GM12878 (cell line): Measurements from ENCODE around the gene CEP131. TPM values are rescaled to one million over a fixed set of nuclear protein-coding genes. Genes with fewer than 3 reads are reported as not detected.

Experiments
- ATAC-seq: fragments of 200-7000 bp; cut with Tn5 transposase; 3 replicates; pipeline ENCODE4 v1.9.1; 2020; ENCODE audit warnings: mild to moderate bottlenecking, moderate library complexity
- BruUV-seq: library from RNA; stranded (reverse); fragments of 400-500 nt; replicated peaks from 2 replicates; lab custom pipeline; 2021; lab: Mats Ljungman, UMichigan
- CTCF ChIA-PET: fragments of 300-600 bp; sonication (Branson Sonifier 250); formaldehyde crosslinking; extraction: SDS; loops from one replicate; lab custom pipeline; 2021; ENCODE audit warnings: inconsistent platforms; lab: Yijun Ruan, JAX
- POLR2A ChIA-PET: fragments of 350-600 bp; formaldehyde crosslinking; extraction: SDS; loops from one replicate; lab custom pipeline; 2021; ENCODE audit warnings: inconsistent platforms; lab: Charles Lee
- RAD21 ChIA-PET: fragments of 300-600 bp; sonication (Branson Sonifier 250); formaldehyde crosslinking; loops from one replicate; lab custom pipeline; 2023; ENCODE audit warnings: antibody characterized with exemption; ENCODE audit not compliant: unreplicated experiment; lab: Charles Lee
- SMC1A ChIA-PET: fragments of 300-600 bp; sonication (Branson Sonifier 250); formaldehyde crosslinking; loops from one replicate; lab custom pipeline; 2023; ENCODE audit not compliant: unreplicated experiment, uncharacterized antibody; lab: Charles Lee
- DNase-seq: peaks from one replicate; pipeline ENCODE4 v3.0.0-alpha.2; 2011; ENCODE audit warnings: low read depth, low spot score
- FAIRE-seq: peaks from 3 replicates; lab custom pipeline; 2011; peaks lifted over from hg19 to GRCh38; lab: Jason Lieb, UNC
- H2AFZ ChIP-seq: 2 replicates; pipeline ENCODE4 v1.6.0; 2011; ENCODE audit warnings: low read depth, low read length, control low read depth; ENCODE audit not compliant: control insufficient read depth
- H3K27ac ChIP-seq: 2 replicates; pipeline ENCODE4 v1.5.1; 2011; ENCODE audit warnings: control low read depth; ENCODE audit not compliant: control insufficient read depth, insufficient read depth
- H3K27me3 ChIP-seq, 2 experiments: replicated peaks in 1 of 2; 2 replicates each; pipeline versions ENCODE4 v1.6.0 to v1.6.1; 2011; ENCODE audit warnings: low read length in 1 of 2; ENCODE audit not compliant: control insufficient read depth in 2 of 2, insufficient read depth in 2 of 2
- H3K36me3 ChIP-seq, 2 experiments: 2 replicates each; pipeline ENCODE4 v1.5.1; 2011; ENCODE audit warnings: low read length in 1 of 2; ENCODE audit not compliant: control insufficient read depth in 2 of 2, insufficient read depth in 2 of 2
- H3K4me1 ChIP-seq: 2 replicates; pipeline ENCODE4 v1.6.1; 2011; ENCODE audit warnings: mild to moderate bottlenecking, low read length, moderate library complexity, mixed read lengths; ENCODE audit not compliant: control insufficient read depth, insufficient read depth
- H3K4me2 ChIP-seq: 2 replicates; pipeline ENCODE4 v1.6.0; 2011; ENCODE audit warnings: control low read depth; ENCODE audit not compliant: control insufficient read depth, insufficient read depth
- H3K4me3 ChIP-seq: fragments of 200-600 bp; sonication (generic); 2 replicates; pipeline ENCODE4 v1.5.1; 2016
- H3K79me2 ChIP-seq: 2 replicates; pipeline ENCODE4 v1.6.0; 2011; ENCODE audit warnings: low read length; ENCODE audit not compliant: control insufficient read depth, insufficient read depth
- H3K9ac ChIP-seq: 2 replicates; pipeline ENCODE4 v1.8.0; 2011; ENCODE audit warnings: low read length, control low read depth, mixed read lengths; ENCODE audit not compliant: control insufficient read depth, insufficient read depth
- H3K9me3 ChIP-seq: replicated peaks from 3 replicates; pipeline ENCODE4 v1.5.1; 2011; ENCODE audit warnings: mild to moderate bottlenecking, low read length; ENCODE audit not compliant: control insufficient read depth, insufficient read depth
- H4K20me1 ChIP-seq: 2 replicates; pipeline ENCODE4 v1.6.0; 2011; ENCODE audit not compliant: control insufficient read depth, insufficient read depth
- CBFB ChIP-seq: IDR thresholded peaks from 2 replicates; pipeline ENCODE4 v1.6.1; 2016; ENCODE audit warnings: antibody characterized with exemption, low read depth
- CUX1 ChIP-seq: IDR thresholded peaks from 2 replicates; pipeline ENCODE4 v1.6.1; 2012; ENCODE audit warnings: improper control_type of control experiment, low read depth, low read length; ENCODE audit not compliant: insufficient replicate concordance
- JUND ChIP-seq: IDR thresholded peaks from 2 replicates; pipeline ENCODE4 v1.6.1; 2012; ENCODE audit warnings: low read depth, mild to moderate bottlenecking, low read length, improper control_type of control experiment, moderate library complexity
- MYC ChIP-seq: IDR thresholded peaks from 2 replicates; pipeline ENCODE4 v1.6.1; 2011; ENCODE audit warnings: mild to moderate bottlenecking, low read length, moderate library complexity, inconsistent platforms; ENCODE audit not compliant: insufficient read depth, insufficient replicate concordance, insufficient read length, severe bottlenecking
- NFYA ChIP-seq: IDR thresholded peaks from 2 replicates; pipeline ENCODE4 v1.6.1; 2011; ENCODE audit warnings: low read depth, mild to moderate bottlenecking, low read length, improper control_type of control experiment, borderline replicate concordance
- REST ChIP-seq: IDR thresholded peaks from 2 replicates; pipeline ENCODE4 v1.6.1; 2012; ENCODE audit warnings: mild to moderate bottlenecking, low read depth, low read length
- SRF ChIP-seq, 2 experiments: IDR thresholded peaks; 2 replicates each; pipeline ENCODE4 v1.6.1; 2011; ENCODE audit warnings: low read depth in 2 of 2, low read length in 2 of 2, mild to moderate bottlenecking in 1 of 2, moderate library complexity in 1 of 2
- STAT3 ChIP-seq: IDR thresholded peaks from 2 replicates; pipeline ENCODE4 v1.6.1; 2011; ENCODE audit warnings: low read depth, low read length, improper control_type of control experiment
- TAF1 ChIP-seq: IDR thresholded peaks from 2 replicates; pipeline ENCODE4 v1.6.1; 2011; ENCODE audit warnings: mild to moderate bottlenecking, low read depth, low read length, borderline replicate concordance
- USF1 ChIP-seq: IDR thresholded peaks from 2 replicates; pipeline ENCODE4 v1.6.1; 2011; ENCODE audit warnings: borderline replicate concordance, low read depth, mild to moderate bottlenecking, moderate library complexity, mixed read lengths, low read length; ENCODE audit not compliant: insufficient read depth; ENCODE audit errors: extremely low read length
- ZZZ3 ChIP-seq: IDR thresholded peaks from 2 replicates; pipeline ENCODE4 v1.6.1; 2011; ENCODE audit warnings: low read depth; ENCODE audit not compliant: control insufficient read depth, insufficient read length
- WGBS: methylation state at CpG from one replicate; pipeline ENCODE4 v1.1.6; 2016; ENCODE audit warnings: low lambda C conversion rate; ENCODE audit not compliant: insufficient replicate concordance, insufficient coverage; ENCODE audit errors: missing lambda C conversion rate; 5-methylcytosine and 5-hydroxymethylcytosine counted together
- in situ Hi-C: fragments of 300-500 bp; cut with MboI; formaldehyde crosslinking; loops from 9 replicates; pipeline ENCODE4 v1.14.3; 2018; ENCODE audit warnings: mixed read lengths
- intact Hi-C: fragments of 100-400 bp; cut with micrococcal nuclease; formaldehyde crosslinking; loops from one replicate; pipeline ENCODE4 v1.14.2; 2022; ENCODE audit not compliant: unreplicated experiment
- polyA plus RNA-seq, 11 experiments: library from polyadenylated mRNA; depleted of rRNA in 4 of 11; unstranded in 6 of 11; stranded (reverse) in 5 of 11; fragments of >200 nt; fragmentation: Nextera tagmentation in 4 of 11; fragmentation: Illumina TruSeq in 1 of 11; extraction: Ambion mirVana in 4 of 11; extraction: Trizol in 1 of 11; gene quantifications; 1 replicate in 1 of 11; 2 replicates in 10 of 11; pipeline versions ENCODE4 v1.2.1 to v1.2.3, GENCODE V29; 2011 to 2016; ENCODE audit warnings: inconsistent platforms in 2 of 11, missing spikeins in 2 of 11, low read depth in 1 of 11
- total RNA-seq, 4 experiments: library from RNA; depleted of rRNA in 3 of 4; stranded (reverse); fragments of >200 nt in 3 of 4; fragmentation: Illumina TruSeq in 1 of 4; extraction: Trizol in 1 of 4; gene quantifications; 2 replicates each; pipeline versions ENCODE4 v1.2.1 to v1.2.3, GENCODE V29; 2013 to 2021
- TF ChIP-seq, protein P1 (sequence below): IDR thresholded peaks from 2 replicates; pipeline ENCODE4 v1.6.1; 2012; ENCODE audit warnings: low read depth, low read length, improper control_type of control experiment

The CEP131 gene
- total and polyA plus RNA-seq, 10 of the 15 experiments (the other 5 are each of a cell fraction or from before 2014, with no cell fraction given): 0.05 to 17.3 (median 6.7) TPM

GRCh38 chr17:81209141-81209540 is 13.6 kb downstream of the CEP131 start:
- in situ Hi-C loops: no loop called here
- TF ChIP-seq REST: no peak
- TF ChIP-seq USF1: no peak
- no peak for TF ChIP-seq CUX1
- no peak for TF ChIP-seq MYC
- no peak for TF ChIP-seq TAF1
- no peak for TF ChIP-seq JUND
- TF ChIP-seq STAT3: no peak
- TF ChIP-seq NFYA: no peak
- TF ChIP-seq ZZZ3: no peak
- TF ChIP-seq CBFB: no peak
- TF ChIP-seq, protein P1, sequence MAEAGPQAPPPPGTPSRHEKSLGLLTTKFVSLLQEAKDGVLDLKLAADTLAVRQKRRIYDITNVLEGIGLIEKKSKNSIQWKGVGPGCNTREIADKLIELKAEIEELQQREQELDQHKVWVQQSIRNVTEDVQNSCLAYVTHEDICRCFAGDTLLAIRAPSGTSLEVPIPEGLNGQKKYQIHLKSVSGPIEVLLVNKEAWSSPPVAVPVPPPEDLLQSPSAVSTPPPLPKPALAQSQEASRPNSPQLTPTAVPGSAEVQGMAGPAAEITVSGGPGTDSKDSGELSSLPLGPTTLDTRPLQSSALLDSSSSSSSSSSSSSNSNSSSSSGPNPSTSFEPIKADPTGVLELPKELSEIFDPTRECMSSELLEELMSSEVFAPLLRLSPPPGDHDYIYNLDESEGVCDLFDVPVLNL: no peak
- no peak for TF ChIP-seq SRF (IDR thresholded peaks at IDR 0.05; ENCODE audit: low read depth in 2 of 2, low read length in 2 of 2)

More at GRCh38 chr17:81209141-81209540, 13.6 kb downstream of the CEP131 start:
- Histone ChIP-seq H3K79me2 (no peaks in the 10 kb centered on the region), H3K4me2 (no peak overlapping the region), H3K9me3 (no peaks in the 10 kb centered on the region), H4K20me1 (no peaks in the 10 kb centered on the region), H2AFZ (no peak overlapping the region), H3K4me1 (no peaks in the 10 kb centered on the region), H3K36me3 (peaks cover 0 to 12% of the 10 kb centered on the region in 2 experiments; a peak in 2 of 4 replicates), H3K27ac (no peak overlapping the region), H3K9ac (no peak overlapping the region), H3K27me3 (no peaks in the 10 kb centered on the region), H3K4me3 (no peak overlapping the region)
- no TSS peak for BruUV-seq
- ChIA-PET POLR2A (no interaction called here), SMC1A (no interaction called here), RAD21 (no interaction called here), CTCF (no interaction called here)
- FAIRE-seq (no peak), ATAC-seq (no peak), DNase-seq (no peak)
- intact Hi-C loops: no loop called here
- WGBS: 92% methylated on average over 12 of the region's 16 CpGs
